Caco-2 (cell line): Measurements from ENCODE around the gene DCUN1D2. TPM values are rescaled to one million over a fixed set of nuclear protein-coding genes. Genes with fewer than 3 reads are reported as not detected.

ENCODE experiments used
- BruUV-seq: library from RNA; stranded (reverse); fragments of 400-500 nt; replicated peaks from 2 replicates; lab custom pipeline; 2021; lab: Mats Ljungman, UMichigan
- CTCF ChIA-PET: fragments of 300-600 bp; sonication (Branson Sonifier 250); formaldehyde crosslinking; loops from one replicate; lab custom pipeline; 2022; ENCODE audit warnings: antibody characterized with exemption; lab: Charles Lee
- POLR2A ChIA-PET: fragments of 300-600 bp; sonication (Branson Sonifier 250); formaldehyde crosslinking; loops from one replicate; lab custom pipeline; 2022; ENCODE audit warnings: antibody characterized with exemption; lab: Charles Lee
- DNase-seq, 2 experiments: peaks; one replicate each; pipeline versions ENCODE4 v3.0.0 to v3.0.0-alpha.2; 2020 to 2022
- H3K27me3 ChIP-seq: replicated peaks from 2 replicates; pipeline ENCODE4 v1.6.0; 2011; ENCODE audit warnings: low read length; ENCODE audit not compliant: control insufficient read depth, insufficient read depth
- H3K36me3 ChIP-seq: 2 replicates; pipeline ENCODE4 v1.5.1; 2011; ENCODE audit warnings: low read length; ENCODE audit not compliant: control insufficient read depth, insufficient read depth
- H3K4me1 ChIP-seq: fragments of 250-450 bp; sonication (Bioruptor Pico); 2 replicates; pipeline ENCODE4 v1.5.1; 2020; ENCODE audit warnings: mild to moderate bottlenecking
- H3K4me3 ChIP-seq: 2 replicates; pipeline ENCODE4 v1.5.1; 2011; ENCODE audit warnings: low read depth, mild to moderate bottlenecking, control low read depth, low read length
- H3K9me3 ChIP-seq: fragments of 250-450 bp; sonication (Bioruptor Pico); 2 replicates; pipeline ENCODE4 v1.5.1; 2020; ENCODE audit warnings: mild to moderate bottlenecking, moderate library complexity
- H3K27ac Mint-ChIP-seq: one replicate; pipeline ENCODE4 v1.8.0; 2022; ENCODE audit warnings: mixed read lengths; ENCODE audit not compliant: unreplicated experiment
- H3K27me3 Mint-ChIP-seq: one replicate; pipeline ENCODE4 v1.8.0; 2022; ENCODE audit warnings: mixed read lengths; ENCODE audit not compliant: insufficient read depth, unreplicated experiment
- H3K36me3 Mint-ChIP-seq: one replicate; pipeline ENCODE4 v1.8.0; 2022; ENCODE audit warnings: mild to moderate bottlenecking, mixed read lengths; ENCODE audit not compliant: insufficient read depth, unreplicated experiment
- H3K4me1 Mint-ChIP-seq: one replicate; pipeline ENCODE4 v1.8.0; 2022; ENCODE audit warnings: low read depth, mixed read lengths; ENCODE audit not compliant: unreplicated experiment
- H3K4me3 Mint-ChIP-seq: one replicate; pipeline ENCODE4 v1.8.0; 2022; ENCODE audit warnings: mild to moderate bottlenecking, moderate library complexity, mixed read lengths; ENCODE audit not compliant: unreplicated experiment
- H3K9me3 Mint-ChIP-seq: one replicate; pipeline ENCODE4 v1.8.0; 2022; ENCODE audit warnings: mixed read lengths; ENCODE audit not compliant: unreplicated experiment
- CTCF ChIP-seq, 2 experiments: fragments of 200-600 bp in 1 of 2; IDR thresholded peaks; 1 replicate in 1 of 2; 2 replicates in 1 of 2; pipeline versions ENCODE4 v1.5.1 to v1.8.0; 2011 to 2022; ENCODE audit warnings: antibody characterized with exemption in 1 of 2, control low read depth in 1 of 2, inconsistent platforms in 1 of 2, low read depth in 1 of 2, low read length in 1 of 2, mild to moderate bottlenecking in 1 of 2, moderate library complexity in 1 of 2; ENCODE audit not compliant: insufficient read depth in 1 of 2, severe bottlenecking in 1 of 2, unreplicated experiment in 1 of 2
- intact Hi-C: fragments of 100-400 bp; cut with micrococcal nuclease; formaldehyde crosslinking; loops from one replicate; pipeline ENCODE4 v1.10.0; 2022; ENCODE audit not compliant: unreplicated experiment
- total RNA-seq: library from RNA; stranded (reverse); gene quantifications from 2 replicates; pipeline ENCODE4 v1.2.3, GENCODE V29; 2022

DCUN1D2 gene
- total RNA-seq, 1 experiment from 2014 or later = 59.4 TPM

DNA sequence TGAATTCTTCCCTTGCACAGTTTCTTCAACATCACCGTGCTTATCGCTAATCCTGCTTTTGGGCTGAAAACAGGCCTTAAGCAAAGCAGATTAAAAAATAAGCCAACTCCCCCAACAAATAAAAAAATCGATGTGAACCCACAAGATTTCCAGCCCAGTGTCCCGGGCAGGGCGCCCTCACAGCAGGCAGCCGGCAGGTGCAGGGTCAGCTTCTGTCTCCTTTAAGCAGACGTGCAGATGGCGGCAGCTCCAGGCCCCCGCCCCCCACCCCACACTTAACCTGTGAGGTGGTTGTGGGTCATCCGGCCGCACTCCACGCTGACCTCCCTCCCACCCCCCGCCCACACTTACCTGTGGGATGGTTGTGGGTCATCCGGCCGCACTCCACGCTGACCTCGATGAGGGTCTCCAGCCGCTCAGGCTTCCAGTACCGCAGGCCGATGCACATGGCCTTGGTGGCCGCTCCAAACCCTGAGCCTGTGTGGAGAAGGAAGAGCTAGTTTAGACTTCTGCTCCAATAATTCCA, 57.1 kb downstream of the DCUN1D2 start:
- Mint-ChIP-seq H3K36me3 (peaks cover 1% of the 10 kb centered on the region), H3K9me3 (no peaks in the 10 kb centered on the region), H3K27ac (no peak overlapping the region), H3K4me3 (no peak overlapping the region), H3K27me3 (no peaks in the 10 kb centered on the region), H3K4me1 (peaks cover 6% of the 10 kb centered on the region)
- TF ChIP-seq CTCF (IDR thresholded peaks at IDR 0.05; ENCODE audit: insufficient read depth in 1 of 2, low read depth in 1 of 2, low read length in 1 of 2, severe bottlenecking in 1 of 2, unreplicated experiment in 1 of 2) = no peak
- peaks cover 2% of the 10 kb centered on the region for H3K4me1 ChIP-seq
- CTCF ChIA-PET = no interaction called here
- H3K27me3 ChIP-seq = no peaks in the 10 kb centered on the region
- H3K4me3 ChIP-seq = no peak overlapping the region
- DNase-seq = no peak
- intact Hi-C loops = no loop called here
- no peaks in the 10 kb centered on the region for H3K36me3 ChIP-seq
- no peaks in the 10 kb centered on the region for H3K9me3 ChIP-seq
- POLR2A ChIA-PET = interaction anchor here (0.5 kb wide), 1 partner anchor 23 kb away, joined by 4 read pairs; no protein-coding TSS in a partner anchor
- no TSS peak for BruUV-seq

DNA sequence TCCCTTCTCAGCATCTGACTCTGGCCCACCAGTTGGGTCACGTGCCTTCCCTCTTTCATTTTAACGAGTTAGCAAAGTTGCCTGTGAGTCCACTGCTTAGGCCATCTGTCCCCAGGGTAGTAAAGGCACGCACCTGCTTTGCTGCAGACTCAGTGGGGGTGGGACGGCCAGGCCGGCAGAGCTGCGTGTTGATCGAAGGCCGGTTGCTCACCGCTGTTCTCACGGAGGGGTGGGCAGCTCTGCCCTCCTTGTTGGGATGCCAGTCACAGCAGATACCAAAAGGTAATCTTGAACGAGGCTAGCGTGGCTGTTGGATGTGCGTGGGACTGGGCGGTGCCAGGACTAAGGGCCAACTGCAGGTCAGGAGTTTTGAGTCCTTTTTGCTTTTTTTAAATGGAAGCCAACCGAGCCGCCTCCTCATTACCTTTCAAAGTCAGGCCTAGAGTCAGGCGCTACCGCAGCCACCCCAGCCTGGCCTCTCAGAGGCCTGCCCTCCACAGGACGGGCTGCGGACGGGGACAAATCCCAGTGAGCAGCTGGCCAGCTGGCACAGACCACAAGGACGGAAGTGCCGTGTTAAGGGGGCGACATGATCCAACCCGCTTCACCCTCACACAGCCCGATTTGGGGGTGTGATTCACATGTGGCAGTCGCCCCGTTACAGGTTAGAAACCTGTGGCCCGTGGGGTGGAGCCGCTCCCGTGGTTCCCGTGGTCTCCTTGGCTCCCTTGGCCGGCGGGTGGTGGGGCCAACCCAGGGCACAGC, 57.8 kb downstream of the DCUN1D2 start:
- H3K9me3 Mint-ChIP-seq = no peaks in the 10 kb centered on the region
- peaks cover 6% of the 10 kb centered on the region for H3K36me3 Mint-ChIP-seq
- no peak for DNase-seq
- Histone ChIP-seq H3K9me3 (no peaks in the 10 kb centered on the region), H3K4me1 (peaks cover 8% of the 10 kb centered on the region), H3K4me3 (no peak overlapping the region), H3K36me3 (no peaks in the 10 kb centered on the region), H3K27me3 (no peaks in the 10 kb centered on the region)
- ChIA-PET POLR2A (interaction anchor here (0.5 kb wide), 1 partner anchor 23 kb away, joined by 4 read pairs; no protein-coding TSS in a partner anchor), CTCF (interaction anchor here (0.6 kb wide), 1 partner anchor 16 kb away, joined by 4 read pairs; no protein-coding TSS in a partner anchor)
- H3K4me1 Mint-ChIP-seq = peaks cover 6% of the 10 kb centered on the region
- no TSS peak for BruUV-seq
- no peak overlapping the region for H3K27ac Mint-ChIP-seq
- no peak for TF ChIP-seq CTCF (IDR thresholded peaks at IDR 0.05; ENCODE audit: insufficient read depth in 1 of 2, low read depth in 1 of 2, low read length in 1 of 2, severe bottlenecking in 1 of 2, unreplicated experiment in 1 of 2)
- intact Hi-C loops = no loop called here
- H3K27me3 Mint-ChIP-seq = no peaks in the 10 kb centered on the region
- H3K4me3 Mint-ChIP-seq = no peak overlapping the region

DNA sequence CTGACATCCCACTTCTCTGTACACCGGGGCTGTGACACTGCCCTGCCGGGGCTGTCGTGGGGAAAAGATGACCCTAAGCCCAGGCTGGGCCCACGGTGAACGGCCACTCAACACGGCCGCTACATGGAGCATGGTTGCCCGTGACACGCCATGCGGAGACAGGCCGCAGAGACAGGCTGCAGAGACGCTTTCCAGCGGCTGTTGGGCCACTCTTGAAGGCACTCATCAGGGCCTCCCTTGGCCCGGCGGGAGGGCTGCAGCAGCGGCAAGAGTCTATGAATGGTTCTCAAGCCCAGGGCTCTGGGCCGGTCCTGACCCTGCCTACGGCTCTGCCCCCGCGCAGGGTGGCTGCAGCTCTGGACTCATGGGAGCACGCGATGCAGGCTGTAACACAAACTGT, 59.3 kb downstream of the DCUN1D2 start:
- Mint-ChIP-seq H3K4me3 (no peak overlapping the region), H3K9me3 (no peaks in the 10 kb centered on the region), H3K36me3 (peaks cover 6% of the 10 kb centered on the region), H3K27me3 (no peaks in the 10 kb centered on the region), H3K27ac (no peak overlapping the region), H3K4me1 (no peaks in the 10 kb centered on the region)
- H3K4me3 ChIP-seq = no peak overlapping the region
- H3K9me3 ChIP-seq = no peaks in the 10 kb centered on the region
- intact Hi-C loops = no loop called here
- H3K27me3 ChIP-seq = no peaks in the 10 kb centered on the region
- no peak for DNase-seq
- peaks cover 10% of the 10 kb centered on the region for H3K4me1 ChIP-seq
- no TSS peak for BruUV-seq
- POLR2A ChIA-PET = no interaction called here
- TF ChIP-seq CTCF (IDR thresholded peaks at IDR 0.05; ENCODE audit: insufficient read depth in 1 of 2, low read depth in 1 of 2, low read length in 1 of 2, severe bottlenecking in 1 of 2, unreplicated experiment in 1 of 2) = no peak
- CTCF ChIA-PET = no interaction called here
- H3K36me3 ChIP-seq = no peaks in the 10 kb centered on the region
